HAP-1 (cell line): ENCODE data around the gene DNAH11.

Source experiments
- DNase-seq, 2 experiments: peaks; one replicate each; pipeline ENCODE4 v3.0.0-alpha.2; 2016 to 2020; ENCODE audit warnings: low spot score in 2 of 2
- H3K27me3 ChIP-seq: fragments of 250-450 bp; sonication (Bioruptor Pico); 2 replicates; pipeline ENCODE4 v1.5.1; 2020; ENCODE audit warnings: low read depth, mild to moderate bottlenecking, moderate library complexity
- H3K36me3 ChIP-seq: fragments of 250-450 bp; sonication (Bioruptor Pico); replicated peaks from 2 replicates; pipeline ENCODE4 v1.5.1; 2020; ENCODE audit warnings: mild to moderate bottlenecking
- H3K4me1 ChIP-seq: fragments of 250-450 bp; sonication (Bioruptor Pico); 2 replicates; pipeline ENCODE4 v1.5.1; 2020; ENCODE audit warnings: mild to moderate bottlenecking
- H3K4me3 ChIP-seq: fragments of 250-450 bp; sonication (Bioruptor Pico); 2 replicates; pipeline ENCODE4 v1.5.1; 2020; ENCODE audit warnings: mild to moderate bottlenecking, moderate library complexity
- H3K9me3 ChIP-seq: fragments of 250-450 bp; sonication (Bioruptor Pico); 2 replicates; pipeline ENCODE4 v1.5.1; 2020; ENCODE audit warnings: mild to moderate bottlenecking, moderate library complexity
- in situ Hi-C: fragments of 300-500 bp; cut with MboI; formaldehyde crosslinking; loops from 3 replicates; pipeline ENCODE4 v1.14.3; 2020; ENCODE audit warnings: low sequenced_read_pairs, inconsistent platforms, mixed read lengths

The DNAH11 gene

GRCh38 chr7:21939136-21939857 lies 396.5 kb downstream of the DNAH11 start:
- peaks cover 11% of the 10 kb centered on the region for H3K4me1 ChIP-seq
- no peaks in the 10 kb centered on the region for H3K27me3 ChIP-seq
- peaks cover 3% of the 10 kb centered on the region; the same call in 1 of the 2 replicates for H3K9me3 ChIP-seq
- H3K4me3 ChIP-seq, result no peak overlapping the region
- H3K36me3 ChIP-seq, result peaks cover 4% of the 10 kb centered on the region; the same call in 1 of the 2 replicates
- in situ Hi-C loops, result no loop called here
- peak in 1 of 2 experiments; percentile 38 for DNase-seq

DNA sequence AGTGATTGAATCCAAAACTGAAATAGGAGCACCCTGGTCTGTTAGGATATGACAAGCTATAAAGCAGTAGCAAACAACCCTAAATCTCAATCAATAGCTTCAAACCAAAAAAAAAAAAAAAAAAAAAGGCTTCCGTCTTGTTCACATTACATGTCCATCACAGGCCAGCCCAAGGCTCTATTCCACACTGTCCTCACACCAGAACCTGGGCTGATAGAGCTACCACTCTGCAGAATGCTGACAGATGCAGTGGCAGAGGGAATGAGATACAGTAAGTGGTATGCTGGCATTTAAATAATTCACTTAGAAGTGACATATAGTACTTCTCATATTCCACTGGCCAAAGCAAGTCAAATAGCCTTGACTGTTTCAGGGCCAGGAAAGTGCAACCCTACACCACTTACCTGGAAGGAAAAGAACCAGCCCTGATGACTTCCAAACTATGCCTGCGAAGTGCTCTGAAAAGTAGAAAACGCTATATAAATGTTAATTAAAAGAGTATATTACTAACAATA lies 397.1 kb downstream of the DNAH11 start:
- peaks cover 11% of the 10 kb centered on the region for H3K4me1 ChIP-seq
- peaks cover 4% of the 10 kb centered on the region; the same call in 1 of the 2 replicates for H3K36me3 ChIP-seq
- H3K27me3 ChIP-seq, result no peaks in the 10 kb centered on the region
- peaks cover 3% of the 10 kb centered on the region; the same call in 1 of the 2 replicates for H3K9me3 ChIP-seq
- no peak for DNase-seq
- in situ Hi-C loops, result no loop called here
- H3K4me3 ChIP-seq, result no peak overlapping the region

- peaks cover 15% of the 10 kb centered on the region for H3K4me1 ChIP-seq
- H3K36me3 ChIP-seq, result peaks cover 4% of the 10 kb centered on the region; the same call in 1 of the 2 replicates
- H3K27me3 ChIP-seq, result no peaks in the 10 kb centered on the region
- no peak for DNase-seq
- in situ Hi-C loops, result no loop called here
- H3K4me3 ChIP-seq, result no peak overlapping the region
- H3K9me3 ChIP-seq, result peaks cover 3% of the 10 kb centered on the region; the same call in 1 of the 2 replicates
These were observed 398.8 kb downstream of the DNAH11 start for GRCh38 chr7:21941611-21942141.

- DNase-seq, result peak; percentile 17 to 23
- Histone ChIP-seq H3K36me3 (peaks cover 4% of the 10 kb centered on the region; the same call in 1 of the 2 replicates), H3K4me1 (peaks cover 15% of the 10 kb centered on the region), H3K9me3 (0 out of 2 replicates have a peak, but pooled peaks cover 2% of the 10 kb centered on the region), H3K4me3 (no peak overlapping the region), H3K27me3 (no peaks in the 10 kb centered on the region)
- in situ Hi-C loops, result no loop called here
These were observed 400.1 kb downstream of the DNAH11 start for GRCh38 chr7:21942955-21943354.

- Histone ChIP-seq H3K9me3 (no peaks in the 10 kb centered on the region), H3K4me3 (no peak overlapping the region), H3K27me3 (no peaks in the 10 kb centered on the region), H3K4me1 (peaks cover 15% of the 10 kb centered on the region), H3K36me3 (peaks cover 2% of the 10 kb centered on the region; the same call in 1 of the 2 replicates)
- in situ Hi-C loops, result no loop called here
- no peak for DNase-seq
These were observed 400.6 kb downstream of the DNAH11 start for GRCh38 chr7:21943436-21943835.

DNA sequence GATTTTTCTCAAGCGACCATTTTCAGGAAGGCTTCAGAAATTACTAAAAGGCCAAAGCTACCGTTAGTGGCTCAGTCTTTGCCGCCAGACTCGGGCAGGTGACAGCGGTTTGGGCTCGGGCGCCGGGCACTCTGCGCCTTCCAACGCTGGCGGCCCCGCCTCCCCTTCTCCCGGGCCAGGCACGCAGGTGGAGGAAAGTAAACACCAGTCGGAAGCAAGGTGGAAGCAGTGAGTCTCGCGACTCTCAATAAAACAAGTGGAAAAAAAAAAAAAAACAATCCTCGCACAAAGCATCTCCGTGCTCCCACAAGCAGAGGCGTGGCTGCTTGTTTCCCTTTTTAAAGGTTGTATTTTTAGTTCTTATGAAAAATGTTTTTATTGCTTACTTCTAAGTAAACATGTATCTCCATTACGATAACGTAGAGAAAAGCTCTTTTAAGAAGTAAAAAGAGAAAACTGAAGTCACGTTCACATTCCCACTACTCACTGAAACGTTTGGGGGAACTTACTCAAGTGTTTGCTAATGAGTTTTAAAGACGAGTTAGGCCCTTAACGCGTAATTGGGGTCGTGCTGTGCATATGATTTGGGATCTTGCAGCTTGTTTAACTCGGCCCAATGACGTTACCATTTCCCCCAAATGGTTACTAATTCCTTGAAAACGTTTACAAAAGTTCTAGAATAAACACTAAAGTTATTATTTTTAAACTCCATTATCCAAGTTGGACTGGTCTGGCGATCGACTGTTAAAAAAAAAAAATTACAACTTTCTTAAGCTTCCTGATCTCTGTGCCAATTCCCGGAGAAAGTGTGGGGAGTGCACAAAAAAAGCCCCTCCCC lies 402.0 kb downstream of the DNAH11 start:
- peak; percentile 33 to 66 for DNase-seq
- in situ Hi-C loops, result no loop called here
- H3K36me3 ChIP-seq, result no peaks in the 10 kb centered on the region
- peaks cover 12% of the 10 kb centered on the region for H3K4me1 ChIP-seq
- peak overlapping the region; percentile 61 for H3K4me3 ChIP-seq
- H3K27me3 ChIP-seq, result no peaks in the 10 kb centered on the region
- no peaks in the 10 kb centered on the region for H3K9me3 ChIP-seq

- H3K9me3 ChIP-seq, result no peaks in the 10 kb centered on the region
- in situ Hi-C loops, result no loop called here
- peaks cover 12% of the 10 kb centered on the region for H3K4me1 ChIP-seq
- H3K27me3 ChIP-seq, result no peaks in the 10 kb centered on the region
- no peaks in the 10 kb centered on the region for H3K36me3 ChIP-seq
- peak within 1 kb of the TSS; percentile 61 for H3K4me3 ChIP-seq
- DNase-seq, result peak; percentile 77 to 90
These were observed 402.8 kb downstream of the DNAH11 start, which contains the start of gene CDCA7L for GRCh38 chr7:21945454-21946221. CDCA7L (minus strand) TSS chr7:21945899; CDS start chr7:21945804, 95 bp downstream.

DNA sequence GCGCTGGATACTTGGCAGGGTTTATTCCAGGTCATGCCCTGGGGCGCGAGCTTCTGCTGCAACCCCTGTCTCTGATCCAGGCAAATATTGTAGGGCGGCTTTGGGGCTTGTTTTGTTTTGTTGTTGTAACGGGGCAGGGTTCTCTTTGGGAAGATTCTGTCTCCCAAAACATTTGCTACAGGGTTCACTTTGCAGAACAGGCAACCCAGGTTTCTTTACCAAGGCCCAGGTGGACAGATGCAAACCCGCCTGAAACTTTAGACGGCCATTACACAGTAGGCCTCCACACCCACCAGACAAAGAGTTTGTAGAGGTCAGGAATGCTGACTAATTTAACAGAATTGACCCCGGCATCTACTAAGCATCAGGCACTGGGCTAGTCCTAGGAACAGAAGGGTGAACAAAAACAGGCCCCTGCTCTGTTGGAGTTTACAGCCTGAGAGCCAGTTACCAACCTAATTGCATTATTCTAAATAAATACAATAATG lies 403.4 kb downstream of the DNAH11 start:
- no peaks in the 10 kb centered on the region for H3K36me3 ChIP-seq
- DNase-seq, result no peak
- H3K9me3 ChIP-seq, result no peaks in the 10 kb centered on the region
- peak overlapping the region; percentile 61 for H3K4me3 ChIP-seq
- in situ Hi-C loops, result no loop called here
- H3K4me1 ChIP-seq, result peaks cover 11% of the 10 kb centered on the region
- no peaks in the 10 kb centered on the region for H3K27me3 ChIP-seq

- in situ Hi-C loops, result no loop called here
- no peaks in the 10 kb centered on the region for H3K36me3 ChIP-seq
- H3K27me3 ChIP-seq, result no peaks in the 10 kb centered on the region
- H3K4me1 ChIP-seq, result peaks cover 8% of the 10 kb centered on the region
- H3K9me3 ChIP-seq, result no peaks in the 10 kb centered on the region
- no peak for DNase-seq
- no peak overlapping the region for H3K4me3 ChIP-seq
These were observed 404.2 kb downstream of the DNAH11 start for GRCh38 chr7:21947056-21947455.

- H3K36me3 ChIP-seq, result no peaks in the 10 kb centered on the region
- no peaks in the 10 kb centered on the region for H3K9me3 ChIP-seq
- in situ Hi-C loops, result no loop called here
- no peaks in the 10 kb centered on the region for H3K27me3 ChIP-seq
- peaks cover 8% of the 10 kb centered on the region for H3K4me1 ChIP-seq
- no peak overlapping the region for H3K4me3 ChIP-seq
- DNase-seq, result no peak
These were observed 405.1 kb downstream of the DNAH11 start for GRCh38 chr7:21947946-21948345.

DNA sequence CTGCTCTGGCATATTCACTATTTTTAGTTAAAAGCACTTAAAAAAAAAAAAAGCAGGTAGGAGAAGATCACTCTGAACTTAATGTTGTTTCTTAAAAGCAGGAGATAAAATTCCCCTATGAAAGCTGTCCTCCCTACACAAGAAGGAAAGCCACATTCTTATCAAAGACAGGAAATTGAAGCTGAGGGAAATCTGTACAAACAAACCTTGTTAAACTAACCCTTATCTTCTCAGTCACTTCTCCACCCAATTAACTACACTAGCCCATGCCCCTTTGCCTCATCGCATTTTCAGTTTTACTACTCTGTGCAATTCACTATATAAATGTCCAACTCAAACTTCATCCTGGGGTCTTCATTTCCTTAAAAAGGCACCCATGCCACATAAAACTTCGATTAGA lies 405.5 kb downstream of the DNAH11 start:
- DNase-seq, result no peak
- H3K27me3 ChIP-seq, result no peaks in the 10 kb centered on the region
- in situ Hi-C loops, result no loop called here
- no peaks in the 10 kb centered on the region for H3K9me3 ChIP-seq
- H3K36me3 ChIP-seq, result no peaks in the 10 kb centered on the region
- H3K4me1 ChIP-seq, result peaks cover 8% of the 10 kb centered on the region
- no peak overlapping the region for H3K4me3 ChIP-seq

GRCh38 chr7:21948887-21949540 lies 406.2 kb downstream of the DNAH11 start:
- Histone ChIP-seq H3K4me1 (peaks cover 4% of the 10 kb centered on the region), H3K27me3 (no peaks in the 10 kb centered on the region), H3K9me3 (no peaks in the 10 kb centered on the region), H3K4me3 (no peak overlapping the region), H3K36me3 (no peaks in the 10 kb centered on the region)
- DNase-seq, result no peak
- in situ Hi-C loops, result no loop called here
